Loucy (cell line): ENCODE results near the gene USP47.

Source experiments
- EZH2phosphoT487 ChIP-seq: fragments of 200-600 bp; IDR thresholded peaks from 2 replicates; pipeline ENCODE4 v1.6.1; 2018; ENCODE audit warnings: antibody characterized with exemption, mild to moderate bottlenecking, moderate library complexity, borderline replicate concordance
- TF ChIP-seq, protein P1 (sequence below): fragments of 200-600 bp; sonication (generic); conservative IDR thresholded peaks from 2 replicates; pipeline ENCODE4 v1.5.1; 2014; ENCODE audit warnings: mild to moderate bottlenecking, antibody characterized with exemption, low read length

DNA sequence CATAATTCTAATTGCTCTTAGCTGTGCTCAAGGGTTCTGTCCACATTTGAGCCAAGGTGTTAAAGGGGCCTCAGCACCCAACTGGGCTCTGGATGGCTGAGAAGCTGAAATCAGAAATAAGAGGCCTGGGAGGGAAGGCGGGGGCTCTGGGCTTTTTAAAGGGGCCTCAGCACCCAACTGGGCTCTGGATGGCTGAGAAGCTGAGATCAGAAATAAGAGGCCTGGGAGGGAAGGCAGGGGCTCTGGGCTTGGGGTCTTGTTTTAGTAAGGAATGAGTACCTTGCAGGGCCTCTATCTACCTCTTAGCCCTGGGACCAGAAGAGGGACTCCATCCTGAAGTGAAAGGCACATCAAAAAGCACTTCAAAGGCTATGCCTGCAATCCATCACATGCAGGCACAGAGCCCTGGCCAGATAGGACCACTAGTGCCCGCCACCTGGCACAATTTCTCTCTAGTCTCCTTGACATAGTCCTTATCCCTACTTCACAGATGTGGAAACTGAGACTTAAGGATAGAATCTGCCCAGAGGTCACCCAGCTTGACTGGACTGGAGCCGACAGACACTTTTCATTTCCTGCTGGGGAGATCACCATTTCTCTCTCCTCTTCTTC is 131.1 kb downstream of the USP47 start:
- TF ChIP-seq, protein P1, sequence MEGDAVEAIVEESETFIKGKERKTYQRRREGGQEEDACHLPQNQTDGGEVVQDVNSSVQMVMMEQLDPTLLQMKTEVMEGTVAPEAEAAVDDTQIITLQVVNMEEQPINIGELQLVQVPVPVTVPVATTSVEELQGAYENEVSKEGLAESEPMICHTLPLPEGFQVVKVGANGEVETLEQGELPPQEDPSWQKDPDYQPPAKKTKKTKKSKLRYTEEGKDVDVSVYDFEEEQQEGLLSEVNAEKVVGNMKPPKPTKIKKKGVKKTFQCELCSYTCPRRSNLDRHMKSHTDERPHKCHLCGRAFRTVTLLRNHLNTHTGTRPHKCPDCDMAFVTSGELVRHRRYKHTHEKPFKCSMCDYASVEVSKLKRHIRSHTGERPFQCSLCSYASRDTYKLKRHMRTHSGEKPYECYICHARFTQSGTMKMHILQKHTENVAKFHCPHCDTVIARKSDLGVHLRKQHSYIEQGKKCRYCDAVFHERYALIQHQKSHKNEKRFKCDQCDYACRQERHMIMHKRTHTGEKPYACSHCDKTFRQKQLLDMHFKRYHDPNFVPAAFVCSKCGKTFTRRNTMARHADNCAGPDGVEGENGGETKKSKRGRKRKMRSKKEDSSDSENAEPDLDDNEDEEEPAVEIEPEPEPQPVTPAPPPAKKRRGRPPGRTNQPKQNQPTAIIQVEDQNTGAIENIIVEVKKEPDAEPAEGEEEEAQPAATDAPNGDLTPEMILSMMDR = no peak
- no peak for TF ChIP-seq EZH2phosphoT487
